Omental fat pad (tissue), 4 donors: ENCODE measurements around the gene RNU6-9. TPM values are rescaled to one million over a fixed set of nuclear protein-coding genes. Genes with fewer than 3 reads are reported as not detected.

Source experiments
- ATAC-seq: fragments of 150-250 bp; one replicate; pipeline ENCODE4 v1.9.1; 2016; ENCODE audit warnings: mild to moderate bottlenecking, moderate library complexity; ENCODE audit not compliant: low FRiP score
- DNase-seq: peaks from one replicate; pipeline ENCODE4 v3.0.0-alpha.2; 2019; ENCODE audit warnings: low spot score
- total RNA-seq, 4 donors: library from RNA; depleted of rRNA; stranded (reverse); fragments of >200 nt; gene quantifications; one replicate each; pipeline ENCODE4 v1.1.0, GENCODE V29; 2016
- TF ChIP-seq, protein P1 (sequence below), 3 donors: fragments of 450-650 bp; IDR thresholded peaks; one replicate each; pipeline ENCODE4 v1.5.1; 2016 to 2017; ENCODE audit warnings: antibody characterized with exemption in 3 of 3, mild to moderate bottlenecking in 3 of 3, moderate library complexity in 2 of 3

Gene RNU6-9
- total RNA-seq, 4 donors from 2014 or later = not detected

DNA sequence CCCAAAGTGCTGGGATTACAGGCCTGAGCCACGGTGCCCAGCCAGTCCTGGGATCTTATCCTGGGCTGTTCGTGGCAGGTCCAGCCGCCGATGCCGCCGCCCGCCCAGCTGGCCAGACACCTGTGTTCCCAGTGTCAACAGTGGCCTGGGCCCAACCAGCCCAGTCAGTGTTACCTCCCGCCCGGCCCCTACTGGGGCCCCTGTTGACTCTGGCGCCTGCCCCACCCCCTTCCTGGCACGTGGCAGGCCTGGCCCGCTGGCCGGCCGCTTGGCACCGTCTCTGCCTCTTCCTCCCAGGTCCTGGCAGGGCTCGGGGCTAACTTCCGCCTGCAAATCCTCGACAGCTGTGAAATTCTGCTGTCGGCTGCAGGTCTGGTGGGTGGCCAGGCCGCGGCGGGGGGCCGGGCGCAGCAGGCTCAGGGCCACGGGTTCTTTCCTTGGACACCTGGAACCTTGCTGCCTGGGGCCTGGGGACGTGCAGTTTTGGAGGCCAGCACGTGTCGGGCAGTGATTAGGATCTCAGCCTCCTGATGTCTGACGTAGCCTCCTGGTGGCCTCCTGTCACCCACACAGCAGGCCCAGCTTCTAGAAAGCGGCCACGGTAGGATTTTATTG, 41.7 kb downstream of the RNU6-9 start:
- TF ChIP-seq, protein P1, sequence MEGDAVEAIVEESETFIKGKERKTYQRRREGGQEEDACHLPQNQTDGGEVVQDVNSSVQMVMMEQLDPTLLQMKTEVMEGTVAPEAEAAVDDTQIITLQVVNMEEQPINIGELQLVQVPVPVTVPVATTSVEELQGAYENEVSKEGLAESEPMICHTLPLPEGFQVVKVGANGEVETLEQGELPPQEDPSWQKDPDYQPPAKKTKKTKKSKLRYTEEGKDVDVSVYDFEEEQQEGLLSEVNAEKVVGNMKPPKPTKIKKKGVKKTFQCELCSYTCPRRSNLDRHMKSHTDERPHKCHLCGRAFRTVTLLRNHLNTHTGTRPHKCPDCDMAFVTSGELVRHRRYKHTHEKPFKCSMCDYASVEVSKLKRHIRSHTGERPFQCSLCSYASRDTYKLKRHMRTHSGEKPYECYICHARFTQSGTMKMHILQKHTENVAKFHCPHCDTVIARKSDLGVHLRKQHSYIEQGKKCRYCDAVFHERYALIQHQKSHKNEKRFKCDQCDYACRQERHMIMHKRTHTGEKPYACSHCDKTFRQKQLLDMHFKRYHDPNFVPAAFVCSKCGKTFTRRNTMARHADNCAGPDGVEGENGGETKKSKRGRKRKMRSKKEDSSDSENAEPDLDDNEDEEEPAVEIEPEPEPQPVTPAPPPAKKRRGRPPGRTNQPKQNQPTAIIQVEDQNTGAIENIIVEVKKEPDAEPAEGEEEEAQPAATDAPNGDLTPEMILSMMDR (IDR thresholded peaks at IDR 0.05) = no peak
- ATAC-seq = peak; percentile 91
- DNase-seq = no peak

DNA sequence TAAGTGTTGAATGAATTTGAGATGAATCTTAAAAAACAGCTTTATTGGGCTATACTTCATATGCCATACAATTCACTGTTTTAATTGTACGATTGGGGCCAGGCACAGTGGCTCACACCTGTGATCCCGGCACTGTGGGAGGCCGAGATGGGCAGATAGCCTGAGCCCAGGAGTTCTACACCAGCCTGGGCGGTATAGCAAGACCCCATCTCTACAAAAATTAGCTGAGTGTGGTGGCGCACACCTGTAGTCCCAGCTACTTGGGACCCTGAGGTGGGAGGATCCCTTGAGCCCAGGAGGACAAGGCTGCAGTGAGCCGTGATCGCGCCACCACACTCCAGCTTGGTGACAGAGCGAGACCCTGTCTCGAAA, 42.9 kb downstream of the RNU6-9 start:
- TF ChIP-seq, protein P1 (IDR thresholded peaks at IDR 0.05) = no peak
- DNase-seq (no peak), ATAC-seq (no peak)

- ATAC-seq = no peak
- TF ChIP-seq, protein P1 (IDR thresholded peaks at IDR 0.05) = no peak
- no peak for DNase-seq
Measured at GRCh38 chr19:937259-937694, 44.0 kb downstream of the RNU6-9 start.

GRCh38 chr19:938233-938923, 45.1 kb downstream of the RNU6-9 start:
- ATAC-seq (no peak), DNase-seq (no peak)
- TF ChIP-seq, protein P1 (IDR thresholded peaks at IDR 0.05) = no peak

DNA sequence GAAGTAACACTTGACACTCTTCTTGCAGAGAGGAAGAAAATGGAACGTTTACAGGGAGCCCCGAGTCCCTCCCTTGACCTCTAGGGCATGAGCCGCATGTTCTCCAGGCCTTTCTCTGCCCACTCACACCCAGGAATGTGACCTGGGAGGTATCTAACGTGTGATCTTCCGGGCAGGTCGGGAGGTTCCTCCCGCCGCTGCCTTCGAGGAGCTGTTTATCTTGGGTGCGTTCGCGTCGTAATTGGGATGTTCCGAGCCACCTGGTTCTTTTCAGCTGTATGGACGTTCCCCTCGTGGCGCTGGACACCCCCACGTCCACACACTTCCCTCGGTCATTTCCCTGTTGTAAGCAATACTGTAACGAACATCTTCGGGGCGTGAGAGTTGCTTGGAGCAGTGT, 46.2 kb downstream of the RNU6-9 start:
- ATAC-seq = no peak
- TF ChIP-seq, protein P1 (IDR thresholded peaks at IDR 0.05) = no peak

DNA sequence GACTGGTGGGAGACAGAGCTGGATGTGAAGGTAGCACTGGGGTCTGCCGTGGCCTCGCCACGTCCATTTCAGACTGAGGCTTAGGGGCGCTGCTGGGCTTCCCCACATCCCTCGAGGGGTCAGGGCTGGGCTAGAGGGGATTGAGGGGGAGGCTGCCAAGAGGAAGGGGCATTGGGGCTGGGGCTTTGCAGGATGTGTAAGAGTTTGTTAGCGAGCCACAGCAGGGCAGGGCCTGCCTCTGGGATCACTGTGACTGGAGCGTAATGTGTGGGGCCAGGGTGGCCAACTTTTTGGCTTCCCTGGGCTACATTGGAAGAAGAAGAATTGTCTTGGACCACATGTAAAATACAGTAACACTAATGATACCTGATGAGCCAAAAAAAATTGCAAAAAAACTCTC, 46.6 kb downstream of the RNU6-9 start:
- DNase-seq (no peak), ATAC-seq (no peak)
- TF ChIP-seq, protein P1 (IDR thresholded peaks at IDR 0.05) = no peak

More for the DNA sequence above, 46.2 kb downstream of the RNU6-9 start:
- no peak for DNase-seq
